Left colon (tissue), 2 donors: Measurements from ENCODE around the gene TMPRSS11A. TPM values are rescaled to one million over a fixed set of nuclear protein-coding genes. Genes with fewer than 3 reads are reported as not detected.

ENCODE experiments used
- ATAC-seq: fragments of 200-7000 bp; cut with Tn5 transposase; one replicate; pipeline ENCODE4 v1.9.1; 2020; ENCODE audit warnings: mild to moderate bottlenecking, moderate library complexity
- DNase-seq, 2 donors: peaks; one replicate each; pipeline ENCODE4 v3.0.0-alpha.2; 2020
- intact Hi-C, 2 donors: fragments of 100-400 bp; cut with DNase I in 1 of 2; cut with micrococcal nuclease in 1 of 2; formaldehyde crosslinking; loops; one replicate each; pipeline versions ENCODE4 v1.11.2 to v1.14.0; 2022; cut with DNase I, micrococcal nuclease
- long read RNA-seq: library from polyadenylated mRNA; unstranded; transcript quantifications from one replicate; pipeline ENCODE4 v2.0.0, GENCODE V29; 2021
- total RNA-seq, 2 donors: library from RNA; stranded (reverse); fragmentation: NEBNext Ultra II Directional; extraction: Animal tissue kit (Norgen Biotek cat#: 25700); gene quantifications; one replicate each; pipeline ENCODE4 v1.2.1, GENCODE V29; 2021
- donor health status: DM: no; HTN: no; CAD: no.
- donor health status: DM: yes; HTN: yes; CAD: no.

The TMPRSS11A gene, protein sequence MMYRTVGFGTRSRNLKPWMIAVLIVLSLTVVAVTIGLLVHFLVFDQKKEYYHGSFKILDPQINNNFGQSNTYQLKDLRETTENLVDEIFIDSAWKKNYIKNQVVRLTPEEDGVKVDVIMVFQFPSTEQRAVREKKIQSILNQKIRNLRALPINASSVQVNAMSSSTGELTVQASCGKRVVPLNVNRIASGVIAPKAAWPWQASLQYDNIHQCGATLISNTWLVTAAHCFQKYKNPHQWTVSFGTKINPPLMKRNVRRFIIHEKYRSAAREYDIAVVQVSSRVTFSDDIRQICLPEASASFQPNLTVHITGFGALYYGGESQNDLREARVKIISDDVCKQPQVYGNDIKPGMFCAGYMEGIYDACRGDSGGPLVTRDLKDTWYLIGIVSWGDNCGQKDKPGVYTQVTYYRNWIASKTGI
- total RNA-seq = not detected
- long read RNA-seq = 0 reads

DNA sequence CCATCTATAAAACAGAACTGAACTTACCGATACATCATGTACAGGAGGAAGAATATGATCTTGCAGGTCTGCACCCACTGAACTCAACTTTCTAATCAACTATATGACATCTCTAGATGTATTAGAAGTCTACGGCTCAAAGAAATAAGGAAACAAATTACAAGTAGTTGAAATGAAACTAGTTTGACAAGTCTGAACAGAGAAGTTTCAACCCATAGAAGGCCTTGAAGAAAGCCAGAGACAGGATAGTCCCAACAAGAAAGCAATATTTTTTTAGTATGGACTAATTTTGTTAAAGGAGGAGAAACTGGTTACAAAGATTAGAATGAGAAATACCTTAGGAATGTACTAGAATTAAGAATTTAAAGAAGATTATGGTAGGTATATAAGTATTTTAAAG is at the start of gene TMPRSS11A:
Gene TMPRSS11A, minus strand, starts transcription at position 138 of the 400 bp plus-strand sequence. Its CDS starts 100 bp downstream, at position 38.
- intact Hi-C loops = no loop called here
- DNase-seq = no peak
- no peak for ATAC-seq

DNA sequence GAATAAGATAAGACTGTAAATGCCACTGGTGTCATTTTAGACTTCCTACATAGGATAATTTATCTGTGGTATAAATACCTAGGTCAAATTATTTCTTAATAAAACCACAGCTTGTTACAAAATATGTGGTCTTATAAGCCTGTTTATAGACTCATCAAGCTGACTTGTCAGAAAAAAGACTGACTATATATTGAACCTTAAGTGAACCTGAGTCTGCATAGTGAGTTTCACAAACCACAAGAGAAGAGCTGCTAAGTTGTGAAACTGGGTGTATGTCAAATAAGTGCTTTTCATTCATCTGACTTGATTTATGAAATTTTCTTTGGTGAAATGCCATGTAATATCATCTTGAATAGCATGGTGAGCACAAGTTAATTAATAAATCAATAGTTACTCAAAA is 48.4 kb upstream of the TMPRSS11A start:
- intact Hi-C loops = no loop called here
- no peak for ATAC-seq
- no peak for DNase-seq

DNA sequence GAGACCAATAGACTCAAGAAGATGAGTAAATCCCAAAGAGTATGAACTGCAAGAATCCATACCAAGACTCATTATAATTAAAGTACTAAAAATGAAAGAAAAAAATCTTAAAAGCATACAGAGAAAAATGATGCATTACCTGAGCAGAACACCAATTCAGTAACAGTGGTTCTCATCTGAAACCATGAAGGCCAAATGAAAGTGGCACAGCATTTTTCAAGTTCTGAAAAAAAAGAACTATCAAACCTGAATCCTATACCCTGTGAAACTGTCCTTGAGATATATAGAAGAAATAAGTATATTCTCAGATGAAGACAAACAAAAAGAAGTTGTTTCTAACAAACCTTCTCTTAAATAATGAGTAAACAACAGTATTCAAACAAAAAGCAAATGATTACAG is 39.6 kb upstream of the TMPRSS11A start:
- intact Hi-C loops = no loop called here
- ATAC-seq (no peak), DNase-seq (no peak)

DNA sequence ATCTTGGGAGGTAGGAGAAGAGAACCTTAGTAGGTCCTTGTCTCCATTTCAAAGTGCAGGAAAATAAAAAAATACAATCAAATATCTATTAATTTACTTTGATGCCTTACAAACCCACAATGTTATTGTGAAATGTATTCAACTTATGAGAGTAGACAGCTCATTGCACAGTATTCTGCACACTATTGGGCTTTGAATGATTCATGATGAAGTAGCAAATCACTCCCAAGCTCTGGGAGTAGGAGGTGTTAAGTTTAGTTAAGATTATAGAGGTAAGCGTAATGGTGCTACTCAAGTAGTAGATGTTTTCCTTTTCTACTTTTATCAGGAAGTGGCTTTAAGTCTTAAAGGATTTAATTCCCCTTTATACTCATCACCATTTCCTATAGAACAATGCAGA is 32.8 kb upstream of the TMPRSS11A start:
- ATAC-seq = no peak
- intact Hi-C loops = no loop called here
- DNase-seq = no peak

DNA sequence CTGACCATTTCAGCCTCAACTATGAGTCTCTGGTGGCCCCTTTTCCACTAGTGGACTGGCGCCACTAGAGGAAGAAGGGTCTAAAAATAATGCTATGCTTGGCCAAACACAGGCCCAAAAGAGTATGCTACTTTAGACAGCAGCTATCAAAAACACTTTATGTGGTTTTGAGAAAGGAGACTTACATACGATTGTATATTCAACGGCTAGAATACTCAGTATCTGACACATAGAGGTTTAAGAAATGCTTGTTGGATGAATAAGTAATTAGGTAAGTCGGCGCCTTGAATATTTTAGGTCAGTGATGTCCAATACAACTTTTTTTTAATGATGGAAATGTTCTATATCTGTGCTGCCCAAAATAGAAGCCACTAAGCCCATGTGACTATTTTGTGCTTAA is 25.7 kb upstream of the TMPRSS11A start:
- ATAC-seq (no peak), DNase-seq (no peak)
- intact Hi-C loops = no loop called here

DNA sequence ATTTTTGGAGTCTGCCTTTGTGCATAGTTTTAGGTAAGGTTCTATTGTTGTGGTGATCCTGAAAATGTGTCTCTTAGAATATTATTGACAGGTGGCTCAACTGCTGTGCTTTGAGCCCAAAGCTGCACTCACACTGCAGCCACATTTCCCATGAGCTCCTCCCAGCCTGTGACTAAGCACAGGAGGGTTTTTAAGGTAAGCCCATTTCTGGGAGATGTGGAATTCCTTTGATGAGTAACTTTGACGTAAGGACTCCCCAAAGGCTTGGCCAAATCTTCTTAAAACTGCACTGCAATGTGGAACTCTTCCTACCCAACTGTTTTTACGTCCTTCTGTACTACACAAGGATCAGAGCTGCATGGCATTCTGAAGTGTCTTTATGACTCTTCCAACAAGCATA is 20.0 kb upstream of the TMPRSS11A start:
- DNase-seq (no peak), ATAC-seq (no peak)
- intact Hi-C loops = no loop called here

DNA sequence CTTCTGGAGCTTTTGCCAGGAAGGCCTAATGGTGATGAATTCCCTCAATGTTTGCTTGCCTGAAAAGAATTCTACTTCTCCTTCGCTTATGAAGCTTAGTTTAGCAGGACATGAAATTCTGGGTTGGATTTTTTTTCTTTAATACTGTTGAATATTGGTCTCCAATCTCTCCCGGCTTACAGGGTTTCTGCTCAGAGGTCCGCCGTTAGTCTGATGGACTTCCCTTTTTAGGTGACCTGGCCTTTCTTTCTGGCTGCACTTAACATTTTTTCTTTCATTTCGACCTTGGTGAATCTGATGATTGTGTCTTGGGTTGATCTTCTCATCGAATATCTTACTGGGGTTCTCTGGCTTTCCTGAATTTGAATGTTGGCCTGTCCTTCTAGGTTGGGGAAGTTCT is 17.2 kb upstream of the TMPRSS11A start:
- DNase-seq (no peak), ATAC-seq (no peak)
- intact Hi-C loops = no loop called here

DNA sequence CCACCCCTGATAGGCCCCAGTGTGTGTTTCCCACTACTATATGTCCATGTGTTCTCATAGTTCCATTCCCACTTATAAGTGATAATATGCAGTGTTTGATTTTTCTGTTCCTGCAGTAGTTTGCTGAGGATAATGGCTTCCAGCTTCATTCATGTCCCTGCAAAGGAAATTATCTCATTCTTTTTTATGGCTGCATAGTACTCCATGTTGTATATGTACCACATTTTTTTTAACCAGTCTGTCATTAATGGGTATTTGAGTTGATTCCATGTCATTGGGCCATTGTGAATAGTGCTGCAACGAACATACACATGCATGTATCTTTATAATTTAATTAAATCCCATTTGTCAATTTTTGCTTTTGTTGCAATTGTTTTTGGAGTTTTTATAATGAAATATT is 10.3 kb upstream of the TMPRSS11A start:
- no peak for ATAC-seq
- no peak for DNase-seq
- intact Hi-C loops = no loop called here

DNA sequence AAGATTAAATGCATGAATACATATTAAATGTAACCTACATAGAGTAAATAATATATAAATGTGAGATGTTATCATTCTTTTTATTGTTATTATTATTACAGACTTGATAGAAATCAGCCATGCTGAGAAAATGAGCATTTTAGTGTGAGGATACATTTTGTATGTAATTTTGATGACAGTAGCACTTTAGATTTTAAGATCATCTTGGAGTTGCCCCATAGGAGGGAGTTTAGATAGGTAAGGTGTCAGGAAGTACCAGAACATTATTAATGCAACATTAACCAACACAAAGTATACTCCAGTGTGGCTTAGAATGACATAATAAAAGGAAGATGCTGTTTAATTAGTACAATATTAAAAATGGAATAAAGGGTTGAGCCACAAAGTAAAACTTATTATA is 8.4 kb downstream of the TMPRSS11A start:
- no peak for ATAC-seq
- no peak for DNase-seq
- intact Hi-C loops = no loop called here

DNA sequence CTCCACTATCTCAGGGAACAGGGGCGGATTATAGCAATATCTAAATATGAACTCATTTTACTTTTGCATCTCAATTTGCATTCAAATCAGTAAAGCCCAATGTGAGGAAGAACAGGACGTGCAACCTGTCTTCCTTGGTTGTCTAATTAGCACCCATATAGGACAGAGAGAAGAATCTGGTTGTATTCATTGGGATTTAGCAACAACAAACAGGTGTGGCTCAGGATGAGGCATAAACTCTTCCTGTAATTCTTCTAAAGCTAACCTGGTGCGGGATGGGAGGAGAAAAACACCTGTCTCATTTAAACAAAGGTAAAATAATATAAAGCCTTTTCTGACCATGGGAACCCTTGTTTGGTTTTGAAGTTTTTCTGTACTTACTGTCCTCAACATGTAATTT is 22.2 kb downstream of the TMPRSS11A start:
- no peak for DNase-seq
- intact Hi-C loops = no loop called here
- no peak for ATAC-seq

DNA sequence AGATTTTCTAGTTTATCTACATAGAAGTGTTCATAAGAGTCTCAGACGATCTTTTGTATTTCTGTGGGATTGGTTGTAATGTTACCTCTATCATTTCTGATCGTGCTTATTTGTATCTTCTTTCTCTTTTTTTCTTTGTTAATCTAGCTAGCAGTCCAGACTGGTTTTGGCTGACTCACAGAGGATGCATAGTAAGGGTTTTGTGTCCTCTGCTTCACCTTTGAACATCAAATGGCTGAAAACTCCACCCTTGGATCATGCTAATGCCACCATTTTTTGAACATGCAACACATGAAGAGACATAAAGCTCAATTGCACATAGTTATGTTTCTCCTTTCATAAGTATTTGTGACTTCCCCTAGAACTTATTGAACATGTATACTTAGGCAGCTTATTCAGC is 22.8 kb downstream of the TMPRSS11A start:
- intact Hi-C loops = no loop called here
- ATAC-seq (no peak), DNase-seq (no peak)

DNA sequence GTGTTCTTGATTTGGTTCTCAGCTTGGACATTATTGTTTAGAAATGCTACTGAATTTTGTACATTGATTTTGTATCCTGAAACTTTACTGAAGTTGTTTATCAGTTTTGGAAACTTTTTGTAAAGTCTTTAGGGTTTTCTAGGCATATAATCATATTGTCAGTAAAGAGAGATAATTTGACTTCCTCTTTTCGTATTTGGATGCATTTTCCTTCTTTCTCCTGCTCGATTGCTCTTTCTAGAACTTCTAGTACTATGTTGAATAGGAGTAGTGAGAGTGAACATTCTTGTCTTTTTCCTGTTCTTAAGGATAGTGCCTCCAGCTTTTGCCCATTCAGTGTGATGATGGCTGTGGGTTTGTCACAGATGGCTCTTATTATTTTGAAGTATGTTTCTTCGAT is 24.1 kb downstream of the TMPRSS11A start:
- intact Hi-C loops = no loop called here
- ATAC-seq (no peak), DNase-seq (no peak)

DNA sequence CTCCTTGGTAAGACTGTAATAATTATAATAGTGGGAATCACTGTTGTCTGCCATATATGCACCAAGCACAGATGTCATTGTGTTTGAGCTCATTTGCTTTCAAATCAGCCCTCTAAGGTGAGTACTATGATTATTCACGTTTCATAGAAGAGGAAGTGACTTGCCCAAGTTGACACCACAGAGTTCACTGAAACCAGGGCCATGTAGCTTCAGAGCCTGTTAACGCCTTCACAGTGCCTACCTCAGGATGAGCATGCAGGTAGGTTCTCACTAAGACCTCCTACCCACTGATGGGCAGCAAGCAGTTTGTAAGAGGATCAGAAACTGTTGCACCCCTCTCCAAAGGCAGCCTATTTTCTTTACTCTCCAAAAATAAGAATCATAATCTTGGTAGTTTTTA is 27.4 kb downstream of the TMPRSS11A start:
- no peak for DNase-seq
- intact Hi-C loops = no loop called here
- no peak for ATAC-seq

DNA sequence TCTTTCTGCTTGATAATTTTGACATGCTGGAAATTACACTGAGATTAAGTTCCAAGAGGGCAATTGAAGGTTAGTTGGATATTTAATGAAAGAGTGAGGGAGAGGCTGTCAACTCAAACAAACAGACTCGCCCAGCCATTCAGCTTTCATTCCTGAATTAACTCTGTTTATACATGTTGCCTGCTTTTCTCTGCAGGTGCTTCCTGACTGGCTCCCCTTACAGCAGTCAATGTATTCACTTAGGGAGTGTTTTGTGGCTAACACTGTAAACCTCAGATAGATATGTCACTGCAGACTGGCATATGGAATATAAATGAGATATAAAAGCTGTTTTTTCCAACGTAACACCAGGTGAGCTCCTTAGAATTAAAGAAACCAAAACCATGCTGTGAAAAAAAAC is 28.7 kb downstream of the TMPRSS11A start:
- intact Hi-C loops = no loop called here
- DNase-seq = no peak
- no peak for ATAC-seq

DNA sequence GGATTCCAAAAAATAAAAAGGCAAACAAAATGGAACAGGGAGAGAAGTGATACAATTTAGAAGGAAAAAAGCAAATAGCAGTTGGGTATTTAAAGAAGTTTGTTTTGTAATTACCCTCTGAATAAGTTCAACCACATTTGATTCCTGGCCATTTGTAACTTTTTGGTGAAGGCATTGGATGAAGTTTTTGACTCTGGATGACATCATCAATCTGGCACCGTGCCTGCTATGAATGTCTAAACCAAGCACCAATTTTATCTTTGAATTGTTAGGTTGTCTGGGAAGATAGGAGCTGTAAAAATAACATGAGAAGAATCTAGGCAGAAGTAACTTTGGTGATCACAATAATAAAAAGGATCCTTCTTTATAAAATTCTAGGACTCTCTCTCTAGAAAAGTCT is 29.5 kb downstream of the TMPRSS11A start:
- ATAC-seq = no peak
- intact Hi-C loops = no loop called here
- DNase-seq = no peak

DNA sequence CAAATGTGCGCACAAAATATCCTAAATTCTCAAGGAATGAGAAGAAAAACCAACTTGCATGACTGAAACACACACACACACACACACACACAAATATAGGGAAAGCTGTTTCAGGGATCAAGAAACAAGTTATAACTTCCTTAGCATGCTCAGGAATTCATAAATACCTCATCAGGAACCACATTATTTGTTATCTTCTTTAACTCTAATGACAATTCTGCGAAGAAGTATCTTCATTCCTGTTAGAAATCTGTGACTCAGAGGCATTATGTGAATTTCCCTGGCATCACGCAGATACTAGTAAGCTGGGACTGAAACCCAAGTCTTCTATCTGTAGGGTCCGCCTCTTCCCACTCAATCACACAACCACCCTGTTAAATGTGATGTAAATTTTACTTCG is 30.3 kb downstream of the TMPRSS11A start:
- ATAC-seq = no peak
- intact Hi-C loops = no loop called here
- no peak for DNase-seq

DNA sequence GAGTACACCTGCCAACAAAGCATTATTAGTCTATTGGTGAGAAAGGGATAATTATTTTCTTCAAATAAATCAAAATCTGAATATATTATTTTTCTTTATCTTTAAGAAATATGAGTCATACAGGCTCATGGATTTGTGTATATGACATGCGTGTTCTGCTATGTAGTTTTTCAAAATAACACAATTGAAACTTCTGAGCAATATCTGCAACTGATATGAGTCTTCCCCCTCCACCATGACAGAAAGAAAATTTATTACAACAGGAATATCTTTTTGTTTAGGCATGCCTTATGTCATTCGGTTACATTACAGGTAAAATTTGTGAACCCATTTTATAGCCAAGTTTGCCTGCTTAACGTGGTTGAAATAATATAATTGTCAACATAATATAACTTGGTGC is 32.0 kb downstream of the TMPRSS11A start:
- ATAC-seq (no peak), DNase-seq (no peak)
- intact Hi-C loops = no loop called here

DNA sequence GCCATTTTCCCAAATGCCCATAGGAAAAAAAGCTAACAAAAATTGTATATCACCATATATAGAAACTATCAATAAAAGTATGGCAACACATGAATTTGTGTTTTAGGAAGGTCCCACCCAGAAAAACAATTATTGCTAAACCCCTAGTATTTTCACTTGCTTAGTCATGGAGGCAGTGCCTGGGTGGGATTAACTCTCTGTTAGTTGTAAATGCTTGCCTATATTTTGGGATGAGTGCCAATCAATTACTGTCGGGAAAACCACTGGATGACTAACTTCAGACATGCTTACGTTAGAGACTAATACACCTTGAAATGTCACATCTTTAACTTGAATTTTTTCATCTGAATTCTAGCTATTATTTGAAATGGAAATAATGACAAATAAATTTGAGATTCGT is 33.9 kb downstream of the TMPRSS11A start:
- ATAC-seq (no peak), DNase-seq (no peak)
- intact Hi-C loops = no loop called here

DNA sequence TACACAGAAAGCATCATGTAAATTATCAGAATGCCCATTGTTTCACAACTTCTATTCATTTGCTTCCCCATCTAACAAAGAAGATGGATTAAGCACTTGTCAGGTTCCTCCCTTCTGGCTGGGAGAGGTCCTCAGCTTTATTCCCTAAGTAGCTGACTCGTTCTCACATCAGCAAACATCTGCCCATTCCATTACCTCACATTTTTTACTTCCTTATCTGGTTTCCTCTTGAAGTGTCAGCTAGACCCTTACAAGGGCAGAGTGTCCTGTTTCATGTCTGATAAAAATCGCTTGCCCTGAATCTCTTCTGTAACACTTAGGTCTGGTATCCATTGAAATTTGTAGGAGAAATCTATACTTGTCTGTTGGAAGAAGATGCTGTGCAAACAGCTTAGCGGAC is 34.7 kb downstream of the TMPRSS11A start:
- intact Hi-C loops = no loop called here
- DNase-seq (no peak), ATAC-seq (no peak)

DNA sequence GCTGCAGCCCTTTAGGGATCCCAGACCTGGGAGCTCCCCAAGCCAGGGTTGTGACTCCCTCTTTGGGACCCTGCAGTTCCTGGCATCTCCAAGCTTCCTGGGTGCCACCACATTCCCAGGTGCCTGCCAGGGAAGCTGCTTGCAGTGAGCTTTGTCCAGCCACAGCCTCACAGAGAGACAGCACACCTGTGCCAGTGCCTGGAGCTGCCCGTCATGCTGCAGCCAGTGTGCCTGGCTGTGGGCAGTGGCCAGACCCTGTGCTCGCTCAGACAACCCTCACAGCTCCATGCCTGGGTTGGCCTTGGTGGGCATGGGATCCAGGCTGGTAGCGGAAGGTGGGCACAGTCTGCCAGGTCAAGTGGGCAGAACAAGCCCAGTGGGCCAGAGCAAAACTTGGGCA is 36.0 kb downstream of the TMPRSS11A start:
- ATAC-seq (no peak), DNase-seq (no peak)
- intact Hi-C loops = no loop called here

DNA sequence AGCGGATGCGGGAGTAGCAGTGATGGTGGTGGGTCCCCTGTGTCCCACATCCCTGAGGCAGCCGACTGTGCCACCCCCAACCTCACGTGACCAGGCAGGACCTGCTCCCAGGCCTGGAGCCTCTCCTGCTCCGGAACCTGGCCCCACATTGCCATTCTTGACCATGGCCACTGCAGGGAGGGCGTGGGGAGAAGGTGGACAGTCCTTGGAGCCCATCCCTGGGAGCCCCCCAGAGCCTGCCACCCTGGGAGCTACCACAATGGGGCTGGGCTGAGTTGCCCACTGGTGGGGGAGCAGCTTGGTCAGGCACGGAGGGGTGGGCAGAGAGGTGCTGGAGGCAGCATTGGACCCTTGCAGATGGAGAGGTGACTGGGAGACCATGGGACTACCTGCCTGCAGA is 36.8 kb downstream of the TMPRSS11A start:
- no peak for ATAC-seq
- intact Hi-C loops = no loop called here

More for the DNA sequence above, 36.8 kb downstream of the TMPRSS11A start:
- DNase-seq = peak in 1 of 2 donors; percentile 19
